GM19468 (cell line): ENCODE measurements around the gene CD6.

ENCODE experiments used
- ATAC-seq: cut with Tn5 transposase; IDR thresholded peaks from one replicate; pipeline ENCODE4 v1.9.1; 2021; ENCODE audit warnings: mild to moderate bottlenecking, moderate library complexity, moderate number of reproducible peaks; ENCODE audit not compliant: unreplicated experiment; ENCODE audit errors: extremely low read depth

Gene CD6, protein sequence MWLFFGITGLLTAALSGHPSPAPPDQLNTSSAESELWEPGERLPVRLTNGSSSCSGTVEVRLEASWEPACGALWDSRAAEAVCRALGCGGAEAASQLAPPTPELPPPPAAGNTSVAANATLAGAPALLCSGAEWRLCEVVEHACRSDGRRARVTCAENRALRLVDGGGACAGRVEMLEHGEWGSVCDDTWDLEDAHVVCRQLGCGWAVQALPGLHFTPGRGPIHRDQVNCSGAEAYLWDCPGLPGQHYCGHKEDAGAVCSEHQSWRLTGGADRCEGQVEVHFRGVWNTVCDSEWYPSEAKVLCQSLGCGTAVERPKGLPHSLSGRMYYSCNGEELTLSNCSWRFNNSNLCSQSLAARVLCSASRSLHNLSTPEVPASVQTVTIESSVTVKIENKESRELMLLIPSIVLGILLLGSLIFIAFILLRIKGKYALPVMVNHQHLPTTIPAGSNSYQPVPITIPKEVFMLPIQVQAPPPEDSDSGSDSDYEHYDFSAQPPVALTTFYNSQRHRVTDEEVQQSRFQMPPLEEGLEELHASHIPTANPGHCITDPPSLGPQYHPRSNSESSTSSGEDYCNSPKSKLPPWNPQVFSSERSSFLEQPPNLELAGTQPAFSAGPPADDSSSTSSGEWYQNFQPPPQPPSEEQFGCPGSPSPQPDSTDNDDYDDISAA

DNA sequence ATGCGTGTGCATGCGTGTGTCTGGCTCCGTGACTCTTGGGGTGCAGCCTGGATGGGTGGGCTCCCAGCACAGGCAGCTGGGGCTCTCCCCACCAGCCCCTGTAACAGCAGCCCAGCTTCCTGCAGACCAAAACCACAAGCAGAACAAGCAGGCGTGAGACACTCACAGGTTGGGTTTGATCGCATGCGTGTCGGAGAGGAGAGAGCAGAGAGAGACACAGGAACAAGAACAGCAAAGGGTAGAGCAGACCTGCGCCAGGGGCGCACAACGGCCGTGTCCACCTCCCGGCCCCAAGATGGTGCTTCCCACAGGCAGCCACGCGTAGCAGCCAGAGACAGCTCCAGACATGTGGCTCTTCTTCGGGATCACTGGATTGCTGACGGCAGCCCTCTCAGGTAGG lies at the start of gene CD6:
CD6 (plus strand) TSS at position 161 of the 400 bp plus-strand sequence; CDS start at position 347, 186 bp downstream.
- ATAC-seq = no peak

DNA sequence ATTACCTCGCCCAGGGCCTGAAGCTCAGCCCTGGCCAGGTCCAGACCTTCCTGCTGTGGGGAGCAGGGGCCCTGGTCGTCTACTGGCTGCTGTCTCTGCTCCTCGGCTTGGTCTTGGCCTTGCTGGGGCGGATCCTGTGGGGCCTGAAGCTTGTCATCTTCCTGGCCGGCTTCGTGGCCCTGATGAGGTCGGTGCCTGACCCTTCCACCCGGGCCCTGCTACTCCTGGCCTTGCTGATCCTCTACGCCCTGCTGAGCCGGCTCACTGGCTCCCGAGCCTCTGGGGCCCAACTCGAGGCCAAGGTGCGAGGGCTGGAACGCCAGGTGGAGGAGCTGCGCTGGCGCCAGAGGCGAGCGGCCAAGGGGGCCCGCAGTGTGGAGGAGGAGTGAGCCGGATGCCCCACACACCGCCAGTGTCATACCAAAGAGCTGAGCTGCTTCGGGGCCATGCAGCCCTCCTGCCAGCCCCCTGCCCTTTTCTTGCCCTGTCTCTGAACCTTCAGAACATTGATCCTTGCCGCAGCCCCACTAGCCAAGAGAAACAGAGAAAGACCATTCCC lies 49.6 kb upstream of the CD6 start:
- ATAC-seq = no peak

DNA sequence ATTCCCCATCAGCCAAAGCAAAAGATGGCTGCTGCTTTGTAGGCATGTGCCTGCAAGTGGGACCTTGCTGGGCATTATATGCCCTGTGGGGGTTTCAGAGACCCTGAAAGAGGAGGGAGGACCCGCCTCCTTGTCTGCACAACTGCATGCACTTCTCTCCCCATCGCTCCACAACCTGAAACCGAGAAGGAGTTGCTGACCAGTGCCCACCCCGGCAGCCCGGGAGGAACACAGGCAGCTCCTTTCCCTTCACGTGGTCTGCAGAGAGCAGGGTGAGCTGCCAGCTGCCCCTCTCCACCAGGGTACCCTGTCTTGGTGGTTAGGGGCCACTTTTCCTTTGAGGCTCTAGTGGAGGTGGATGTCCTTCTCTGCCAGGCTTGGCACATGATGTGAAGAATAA lies 48.6 kb upstream of the CD6 start:
- ATAC-seq = no peak

GRCh38 chr11:60923326-60923725 lies 48.2 kb upstream of the CD6 start:
- no peak for ATAC-seq

DNA sequence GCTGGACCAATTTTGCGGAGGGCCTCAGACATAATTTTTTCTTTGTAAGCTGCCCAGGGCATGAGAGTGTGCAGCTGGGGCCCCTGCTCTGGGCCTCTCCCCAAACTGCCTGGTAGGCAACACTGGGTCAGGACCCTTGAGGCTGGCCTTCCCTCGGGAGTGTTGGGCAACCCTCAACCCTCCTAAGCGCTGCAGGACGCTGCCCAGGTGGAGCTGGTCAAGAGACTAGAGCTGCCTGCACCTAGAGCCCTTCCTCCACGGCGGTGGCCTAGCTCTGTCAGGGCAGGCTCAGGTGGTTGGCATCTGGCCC lies 47.7 kb upstream of the CD6 start:
- no peak for ATAC-seq

DNA sequence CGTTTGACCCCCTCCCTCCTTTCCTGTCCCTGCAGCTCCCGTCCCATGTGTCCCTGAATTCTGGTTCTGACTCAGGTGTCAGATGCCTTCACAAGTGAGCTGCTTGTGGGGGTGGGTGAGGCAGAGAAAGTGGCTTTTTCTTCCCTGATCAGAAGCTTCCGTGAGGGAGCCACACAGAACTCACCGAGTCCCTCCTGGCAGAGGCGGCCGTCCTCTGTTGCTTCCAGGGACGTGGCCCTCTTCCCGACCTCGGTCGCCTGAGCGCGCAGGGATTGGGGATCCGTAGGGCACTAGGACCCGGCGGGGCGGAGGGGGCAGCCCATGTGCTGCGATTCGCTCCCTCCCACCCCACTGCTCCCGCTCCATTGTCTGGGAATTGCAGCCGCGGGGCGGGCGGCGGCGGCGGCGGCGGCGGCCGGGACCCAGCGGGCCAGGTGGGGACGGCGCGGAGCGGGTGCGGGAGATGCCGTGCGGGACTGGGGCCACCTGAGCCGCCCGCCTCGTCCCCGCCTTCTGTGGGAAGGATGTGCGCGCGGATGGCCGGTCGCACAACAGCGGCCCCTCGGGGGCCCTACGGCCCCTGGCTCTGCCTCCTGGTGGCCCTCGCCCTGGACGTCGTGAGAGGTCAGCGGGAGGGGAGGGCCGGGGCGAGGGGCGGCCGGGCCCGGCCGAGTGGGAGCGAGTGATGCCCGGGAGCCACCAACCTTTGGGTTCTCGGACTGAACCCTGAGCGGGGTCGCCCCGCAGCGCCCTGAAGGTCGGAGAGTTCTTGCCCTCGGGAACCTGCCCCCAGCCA lies 47.2 kb upstream of the CD6 start, which contains the start of gene TMEM132A:
TMEM132A (plus strand) TSS at position 351 of the 796 bp plus-strand sequence; CDS start at position 525, 174 bp downstream.
- ATAC-seq = no peak

DNA sequence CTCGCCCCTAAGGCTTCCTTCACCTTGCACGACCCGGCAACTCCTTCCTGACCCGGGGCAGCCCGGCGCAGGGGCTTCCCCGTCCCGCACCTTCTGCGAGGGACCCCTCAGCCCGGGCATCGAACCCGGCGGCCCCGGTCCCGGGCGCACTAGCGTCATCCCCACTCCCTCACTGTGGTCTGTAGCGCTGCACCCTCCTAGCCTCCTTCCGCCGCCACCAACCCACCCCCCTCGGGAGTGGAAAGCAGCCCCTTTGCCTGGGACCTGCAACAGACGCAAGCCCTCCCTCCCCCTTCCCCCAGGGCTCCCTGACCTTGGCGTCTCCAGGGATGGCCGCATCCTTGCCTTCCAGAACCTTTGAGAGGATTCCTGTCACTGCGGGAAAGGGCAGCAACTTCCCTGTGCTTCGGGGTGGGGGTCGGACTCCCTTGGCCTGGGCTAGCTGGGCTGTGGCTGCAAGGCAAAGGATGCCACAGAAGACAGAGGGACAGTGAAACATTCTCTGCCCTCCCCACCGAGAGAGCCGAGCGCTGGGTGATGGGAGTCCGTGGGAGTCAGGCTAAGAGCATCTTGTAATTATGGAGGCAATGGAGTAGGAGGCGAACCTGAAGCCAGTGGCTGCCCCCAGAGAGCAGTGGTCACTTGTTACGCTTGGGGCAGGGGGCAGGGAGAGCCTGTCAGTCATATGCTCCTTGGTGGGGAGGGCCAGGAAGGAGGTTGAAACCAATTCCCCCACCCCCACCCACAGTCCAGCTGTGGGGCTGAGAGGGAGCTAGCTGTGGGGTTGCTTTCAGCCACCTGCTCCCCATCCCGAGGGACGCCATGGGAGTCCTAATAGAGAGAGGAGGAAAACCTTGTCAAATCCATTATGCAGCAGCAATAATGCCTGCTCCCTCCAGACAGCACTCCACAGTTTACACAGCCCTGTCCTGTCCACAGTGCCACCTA lies 46.3 kb upstream of the CD6 start:
- no peak for ATAC-seq

DNA sequence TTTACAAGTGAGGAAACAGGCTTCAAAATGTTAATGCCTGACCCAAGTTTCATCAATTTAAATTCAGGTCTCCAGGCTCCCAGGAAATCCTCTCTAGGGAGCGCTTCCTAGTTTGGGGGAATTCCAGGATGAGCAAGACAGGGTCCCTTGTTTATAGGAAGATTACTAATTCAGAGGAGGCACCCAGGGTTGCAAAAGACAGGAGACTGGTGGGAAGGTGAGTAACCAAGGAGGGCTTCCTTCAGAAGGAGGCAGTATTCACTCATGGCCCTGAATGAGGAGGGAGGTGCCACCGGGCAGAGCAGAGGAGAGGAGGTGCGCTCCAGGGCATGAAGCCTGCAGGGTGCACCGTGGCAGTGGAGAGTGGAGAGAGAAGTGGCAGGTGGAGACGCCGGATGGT lies 45.6 kb upstream of the CD6 start:
- ATAC-seq = no peak

- ATAC-seq = no peak
These were observed 45.0 kb upstream of the CD6 start for GRCh38 chr11:60926500-60926899.

DNA sequence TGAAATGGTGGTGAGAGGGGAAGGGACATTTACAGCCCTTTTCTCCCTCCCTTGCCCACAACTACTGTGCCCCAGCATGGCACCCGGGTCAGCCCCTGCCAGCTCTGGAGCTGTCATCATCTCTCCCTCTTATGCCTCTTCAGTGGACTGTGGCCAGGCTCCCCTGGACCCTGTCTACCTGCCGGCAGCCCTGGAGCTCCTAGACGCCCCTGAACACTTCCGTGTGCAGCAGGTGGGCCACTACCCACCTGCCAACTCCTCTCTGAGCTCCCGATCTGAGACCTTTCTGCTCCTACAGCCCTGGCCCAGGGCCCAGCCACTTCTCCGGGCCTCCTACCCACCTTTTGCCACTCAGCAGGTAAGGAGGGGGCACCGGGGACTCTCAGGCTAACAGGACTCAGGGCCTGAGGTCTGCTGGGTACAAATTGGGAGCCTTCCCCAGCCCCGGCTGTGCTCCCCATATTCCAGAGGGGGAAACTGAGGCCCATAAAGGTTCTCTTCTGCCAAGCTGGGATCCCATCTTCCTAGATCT lies 44.4 kb upstream of the CD6 start:
- no peak for ATAC-seq

- no peak for ATAC-seq
These were observed 43.9 kb upstream of the CD6 start for GRCh38 chr11:60927600-60927999.

GRCh38 chr11:60928563-60929001 lies 42.9 kb upstream of the CD6 start:
- no peak for ATAC-seq

DNA sequence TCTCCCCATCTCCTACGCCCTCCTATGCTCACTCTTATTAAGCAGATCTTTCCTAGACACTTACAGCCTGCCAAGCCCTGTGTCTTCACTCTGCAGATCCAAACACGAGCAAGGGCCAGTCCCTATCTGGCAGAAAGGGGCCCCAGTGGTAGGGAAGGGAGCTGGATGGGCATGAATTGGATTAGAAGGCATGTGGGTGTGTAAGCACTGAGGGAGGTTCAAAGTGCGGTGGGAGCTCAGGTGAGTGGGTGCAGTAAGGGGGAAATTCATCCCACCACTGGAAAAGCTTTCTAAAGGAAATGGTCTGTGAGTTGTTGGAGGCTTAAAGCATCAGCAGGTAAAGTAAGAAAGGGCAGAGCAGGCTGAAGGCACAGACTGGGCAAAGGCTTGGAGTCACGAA lies 41.7 kb upstream of the CD6 start:
- no peak for ATAC-seq

GRCh38 chr11:60930394-60930793 lies 41.1 kb upstream of the CD6 start:
- no peak for ATAC-seq

GRCh38 chr11:60931917-60932316 lies 39.6 kb upstream of the CD6 start:
- ATAC-seq = no peak

DNA sequence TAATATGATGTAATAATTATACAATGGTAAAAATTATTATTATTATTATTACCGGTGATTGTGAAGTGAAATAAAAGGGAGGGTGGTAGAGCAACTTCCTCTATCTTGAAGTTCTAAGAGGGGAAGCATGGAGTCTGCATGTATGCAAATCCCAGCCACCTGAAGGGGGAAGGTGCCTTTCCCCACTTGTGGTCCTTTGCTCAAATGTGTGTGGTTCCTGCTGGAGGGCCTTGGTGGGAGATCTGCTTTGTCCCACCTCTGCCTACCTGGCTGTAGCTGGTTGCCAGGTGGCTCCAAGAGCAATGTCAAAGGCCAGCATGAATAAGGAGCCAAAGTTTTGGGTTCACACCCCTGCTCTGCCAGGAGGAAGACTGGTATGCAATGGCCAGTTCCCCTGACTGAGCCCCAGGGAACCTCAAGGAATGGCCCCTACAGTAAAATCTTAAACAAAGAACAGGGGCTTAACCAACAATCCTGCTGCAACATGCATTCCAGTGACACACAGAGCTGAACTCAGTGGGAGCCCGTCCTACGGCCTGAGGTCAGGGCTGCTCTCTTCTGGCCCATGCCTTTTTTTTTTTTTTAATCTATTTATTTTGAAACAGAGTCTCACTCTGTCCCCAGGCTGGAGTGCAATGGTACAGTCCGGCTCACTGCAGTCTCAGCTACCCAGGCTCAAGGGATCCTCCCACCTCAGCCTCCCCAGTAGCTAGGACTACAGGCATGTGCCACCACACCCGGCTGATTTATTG lies 38.7 kb upstream of the CD6 start:
- no peak for ATAC-seq

DNA sequence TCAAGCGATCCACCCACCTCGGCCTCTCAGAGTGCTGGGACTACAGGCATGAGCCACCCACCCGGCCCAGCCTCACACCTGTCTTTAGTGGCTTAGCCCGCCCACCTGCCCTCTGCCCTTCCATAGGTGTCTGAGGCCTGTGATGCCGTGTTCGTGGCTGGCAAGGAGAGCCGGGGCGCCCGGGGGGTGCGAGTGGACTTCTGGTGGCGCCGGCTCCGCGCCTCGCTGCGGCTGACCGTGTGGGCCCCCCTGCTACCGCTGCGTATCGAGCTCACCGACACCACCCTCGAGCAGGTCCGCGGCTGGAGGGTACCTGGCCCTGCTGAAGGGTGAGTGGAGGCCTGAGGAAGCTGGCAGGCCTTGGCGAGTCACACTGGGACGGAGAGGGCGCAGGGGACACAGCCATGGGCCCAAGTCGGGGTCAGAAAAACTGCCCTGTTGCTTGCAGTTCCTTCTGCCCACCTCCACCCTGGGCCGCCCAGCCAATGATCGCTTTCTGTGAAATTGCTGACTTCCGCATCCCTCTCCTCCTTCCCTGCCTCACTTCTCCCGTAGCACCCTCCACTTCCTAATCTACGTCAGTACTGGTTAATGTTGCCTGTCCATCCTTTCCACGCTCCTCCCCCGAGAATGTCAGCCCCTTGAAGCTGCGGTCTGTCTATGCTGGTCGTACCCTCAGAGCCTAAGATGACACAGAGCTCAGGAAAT lies 37.9 kb upstream of the CD6 start:
- no peak for ATAC-seq
